Fibroblast of skin of left biceps (primary cell): ENCODE data around the gene TRAPPC2L.

Source experiments
- DNase-seq, 2 experiments: peaks; one replicate each; pipeline ENCODE4 v3.0.0-alpha.2; 2013; ENCODE audit warnings: low read depth in 2 of 2

The TRAPPC2L gene

DNA sequence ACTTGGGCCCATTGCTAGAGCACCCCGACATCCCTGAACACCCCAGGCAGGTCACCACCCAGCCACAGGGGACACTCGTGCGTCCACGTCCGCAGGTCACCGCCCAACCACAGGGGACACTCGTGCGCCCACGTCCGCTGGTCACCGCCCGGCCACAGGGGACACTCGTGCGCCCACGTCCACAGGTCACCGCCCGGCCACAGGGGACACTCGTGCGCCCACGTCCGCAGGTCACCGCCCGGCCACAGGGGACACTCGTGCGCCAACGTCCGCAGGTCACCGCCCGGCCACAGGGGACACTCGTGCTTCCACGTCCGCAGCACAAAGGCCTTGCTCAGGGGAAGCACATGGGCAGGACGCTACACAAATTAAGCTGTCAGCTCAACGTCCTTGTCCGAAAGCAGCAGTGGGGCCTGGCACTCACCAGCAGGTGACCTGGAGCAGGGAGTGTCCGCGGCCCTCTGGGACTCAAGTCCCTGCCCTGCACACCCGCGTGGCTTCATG, 17.8 kb upstream of the TRAPPC2L start:
- DNase-seq: no peak

DNA sequence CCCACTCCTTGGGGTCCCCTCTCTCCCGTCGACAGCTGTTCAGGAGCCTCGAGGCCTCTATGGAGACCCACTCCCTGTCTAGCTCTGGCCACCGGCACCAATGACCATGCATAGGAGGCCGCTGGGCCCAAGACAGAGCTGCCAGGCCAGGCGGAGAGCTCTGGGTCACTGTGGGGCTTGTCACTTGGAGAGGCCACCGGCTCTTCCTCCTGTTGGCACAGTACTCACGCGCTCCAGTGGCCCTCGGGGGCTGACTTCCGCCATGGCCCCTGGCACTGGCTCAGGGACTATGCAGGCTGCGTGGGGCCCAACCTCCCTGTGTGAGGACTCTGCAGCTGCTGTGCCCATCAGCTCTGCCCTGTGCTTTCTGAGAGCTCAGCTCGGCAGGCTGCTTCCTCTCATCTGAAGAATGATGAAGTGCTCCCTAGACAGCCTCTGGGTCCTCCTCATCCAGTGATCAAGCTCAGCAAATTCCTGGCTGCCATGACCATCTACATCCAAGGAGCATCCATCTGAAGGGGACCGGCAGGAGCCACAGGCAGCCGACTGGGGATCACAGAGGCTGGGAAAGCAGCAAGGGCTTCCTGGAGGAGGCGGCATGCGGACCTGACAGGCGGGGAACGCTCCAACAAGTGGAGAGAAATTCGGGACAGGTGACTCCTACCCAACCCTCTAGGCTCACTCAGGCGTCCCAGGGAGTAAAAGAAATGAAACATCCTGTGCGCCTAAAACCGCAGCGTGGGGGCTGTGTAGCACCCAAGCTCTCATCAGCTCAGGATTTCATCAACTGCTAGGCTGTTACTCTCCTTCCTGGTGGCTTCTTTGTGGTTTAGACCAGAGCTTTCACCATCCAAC, 17.0 kb upstream of the TRAPPC2L start:
- DNase-seq: no peak

- DNase-seq: no peak
Measured at GRCh38 chr16:88840600-88841215, 16.2 kb upstream of the TRAPPC2L start.

DNA sequence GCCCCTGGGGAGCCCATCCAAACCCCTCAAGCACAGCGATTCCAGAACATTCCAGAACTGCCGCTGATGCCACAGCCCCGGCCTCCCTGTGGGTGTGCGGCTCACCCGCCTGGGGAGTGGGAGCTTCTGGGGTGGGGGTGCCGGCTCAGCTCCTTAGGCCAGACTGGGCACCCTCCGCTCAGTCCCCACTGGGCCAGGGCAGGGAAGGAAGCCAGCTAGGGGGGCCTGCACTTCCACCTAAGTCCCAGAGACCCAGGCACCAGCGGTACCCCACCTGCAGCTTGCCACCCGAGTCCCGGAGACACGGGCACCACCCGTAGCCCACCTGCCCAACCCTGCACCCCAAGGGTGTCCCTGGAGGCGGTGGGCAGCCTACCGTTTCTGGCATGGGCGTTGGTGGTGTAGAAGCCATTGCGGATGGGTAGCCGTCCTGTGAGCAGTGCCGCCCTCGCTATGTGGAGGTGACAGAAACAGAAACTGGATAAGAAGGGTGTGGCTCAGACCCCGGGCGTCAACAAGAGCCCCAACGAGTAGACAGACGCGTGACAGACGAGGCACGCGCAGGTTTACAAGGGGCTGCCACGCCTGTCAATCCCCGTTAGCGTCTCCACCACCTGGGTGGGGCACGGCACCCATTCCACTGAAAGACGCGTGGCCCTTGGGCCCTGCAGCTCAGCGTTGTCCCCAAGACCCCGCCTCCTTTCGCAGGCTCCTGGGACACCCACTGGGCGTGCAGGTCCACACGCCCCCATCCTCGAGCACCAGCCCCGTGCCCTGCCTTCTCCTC, 15.2 kb upstream of the TRAPPC2L start:
- no peak for DNase-seq

DNA sequence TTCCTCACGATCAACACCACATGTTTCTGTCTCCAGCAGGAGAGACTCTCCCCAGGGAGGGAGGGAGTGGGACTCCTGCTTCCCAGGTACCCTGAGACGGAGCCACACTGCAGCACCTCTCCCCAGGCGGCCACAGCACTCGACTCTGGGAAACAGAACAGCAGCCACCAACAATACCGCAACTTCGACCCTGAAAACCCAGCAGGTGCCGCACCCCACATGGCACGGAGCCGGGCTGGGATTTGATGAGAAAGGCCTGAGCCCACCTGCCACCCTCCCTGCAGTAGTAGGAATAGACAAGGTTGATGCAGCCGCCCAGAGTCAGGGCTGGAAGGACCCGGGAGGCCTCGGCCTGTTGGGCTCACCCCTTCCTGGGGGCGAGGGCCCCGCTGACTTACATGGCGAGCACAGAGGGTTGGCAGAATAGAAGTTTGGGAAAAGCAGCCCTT, 14.6 kb upstream of the TRAPPC2L start:
- no peak for DNase-seq

GRCh38 chr16:88842806-88843205, 14.1 kb upstream of the TRAPPC2L start:
- DNase-seq: no peak

GRCh38 chr16:88843256-88843655, 13.7 kb upstream of the TRAPPC2L start:
- DNase-seq: no peak

DNA sequence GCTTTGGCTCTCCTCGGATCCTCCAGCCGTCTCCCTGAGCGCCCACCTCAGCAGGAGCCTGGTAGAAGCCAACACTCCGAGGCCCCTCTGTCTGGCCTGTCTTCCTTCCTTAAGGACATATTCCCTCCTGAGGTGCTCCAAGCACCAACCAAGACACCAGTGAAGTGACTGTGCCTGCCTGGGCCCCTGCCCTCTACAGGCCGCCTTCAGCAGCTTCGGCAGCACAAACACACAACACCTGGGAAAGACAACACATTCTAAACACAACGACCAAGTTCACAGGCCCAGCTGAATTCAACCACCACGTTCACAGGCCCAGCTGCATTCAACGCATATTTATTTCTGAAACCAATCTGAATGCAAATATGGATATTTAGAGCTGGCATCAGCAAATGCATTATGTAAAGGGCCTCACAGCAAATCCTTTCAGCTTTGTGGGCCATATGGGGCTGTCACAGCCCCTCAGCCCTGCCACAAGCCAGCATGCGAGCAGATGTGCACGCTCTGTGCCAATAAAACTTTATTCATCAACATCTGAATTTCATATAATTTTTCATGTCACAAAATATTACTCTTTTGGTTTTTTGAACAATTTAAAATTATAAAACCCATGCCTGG, 12.4 kb upstream of the TRAPPC2L start:
- no peak for DNase-seq

- DNase-seq: no peak
Measured at GRCh38 chr16:88846088-88846487, 10.8 kb upstream of the TRAPPC2L start.

GRCh38 chr16:88847654-88848053, 9.3 kb upstream of the TRAPPC2L start:
- no peak for DNase-seq

DNA sequence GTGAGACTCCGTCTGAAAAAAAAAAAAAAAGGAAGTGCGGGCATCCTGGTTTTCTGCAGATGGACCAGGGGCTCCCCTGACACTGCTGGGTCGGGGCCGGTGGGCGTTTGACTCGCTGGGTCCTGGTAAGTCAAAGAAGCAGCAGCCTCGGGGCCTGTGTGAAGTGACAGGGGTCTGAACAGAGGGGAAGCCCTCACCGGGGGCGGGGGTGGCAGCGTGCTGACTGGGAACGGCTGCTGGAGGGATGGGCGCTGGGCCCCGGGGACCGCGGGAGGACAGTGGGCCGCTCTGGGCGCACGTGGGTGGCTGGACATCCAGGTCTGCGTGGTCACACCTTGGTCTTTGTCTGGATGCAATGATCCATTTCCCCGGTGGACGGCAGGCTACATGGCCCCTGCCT, 8.4 kb upstream of the TRAPPC2L start:
- no peak for DNase-seq

- DNase-seq: no peak
Measured at GRCh38 chr16:88850531-88851199, 6.3 kb upstream of the TRAPPC2L start.

GRCh38 chr16:88851616-88852015, 5.3 kb upstream of the TRAPPC2L start:
- no peak for DNase-seq

- no peak for DNase-seq
Measured at GRCh38 chr16:88853325-88853941, 3.5 kb upstream of the TRAPPC2L start.

DNA sequence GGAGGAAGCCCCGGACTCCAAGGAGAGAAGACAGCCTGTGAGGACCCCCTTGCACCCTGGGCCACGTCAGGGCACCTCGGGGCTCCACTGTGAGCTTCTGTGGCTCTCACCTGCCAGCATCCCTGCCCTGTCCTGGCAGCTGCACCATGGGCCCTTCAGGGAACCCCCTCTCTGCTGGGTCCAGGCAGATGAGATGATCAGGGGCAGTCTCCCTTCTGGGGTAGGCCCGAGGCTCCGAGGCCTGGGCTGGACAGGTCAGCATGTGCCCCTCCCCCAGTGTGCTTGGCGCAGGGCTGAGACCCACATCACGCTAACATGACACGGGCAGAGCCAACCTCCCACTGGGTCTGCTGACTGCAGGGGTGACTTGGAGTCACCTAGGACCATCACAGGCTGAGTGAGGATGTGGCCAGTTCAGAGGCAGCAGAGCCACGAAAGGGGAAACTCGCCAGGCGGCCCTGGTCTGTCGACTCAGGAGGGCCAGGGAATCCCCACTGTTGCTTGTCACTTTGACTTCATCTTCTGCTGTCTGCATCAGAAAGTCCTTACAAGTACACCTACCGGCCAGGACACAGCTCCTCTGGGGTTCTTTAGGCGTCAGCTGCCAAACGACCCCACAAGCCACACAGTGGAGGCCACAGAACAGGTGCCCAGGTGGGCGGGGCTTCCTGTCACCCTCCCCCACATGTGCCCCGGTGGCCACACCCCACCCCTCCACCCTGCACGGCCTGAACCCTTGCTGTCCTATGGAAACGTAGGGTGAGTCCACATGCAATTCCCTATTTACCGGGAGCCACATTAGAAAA, 2.4 kb upstream of the TRAPPC2L start:
- DNase-seq: no peak

GRCh38 chr16:88855176-88855575, 1.8 kb upstream of the TRAPPC2L start:
- DNase-seq: no peak

- no peak for DNase-seq
Measured at GRCh38 chr16:88855736-88856121, 1.2 kb upstream of the TRAPPC2L start.

DNA sequence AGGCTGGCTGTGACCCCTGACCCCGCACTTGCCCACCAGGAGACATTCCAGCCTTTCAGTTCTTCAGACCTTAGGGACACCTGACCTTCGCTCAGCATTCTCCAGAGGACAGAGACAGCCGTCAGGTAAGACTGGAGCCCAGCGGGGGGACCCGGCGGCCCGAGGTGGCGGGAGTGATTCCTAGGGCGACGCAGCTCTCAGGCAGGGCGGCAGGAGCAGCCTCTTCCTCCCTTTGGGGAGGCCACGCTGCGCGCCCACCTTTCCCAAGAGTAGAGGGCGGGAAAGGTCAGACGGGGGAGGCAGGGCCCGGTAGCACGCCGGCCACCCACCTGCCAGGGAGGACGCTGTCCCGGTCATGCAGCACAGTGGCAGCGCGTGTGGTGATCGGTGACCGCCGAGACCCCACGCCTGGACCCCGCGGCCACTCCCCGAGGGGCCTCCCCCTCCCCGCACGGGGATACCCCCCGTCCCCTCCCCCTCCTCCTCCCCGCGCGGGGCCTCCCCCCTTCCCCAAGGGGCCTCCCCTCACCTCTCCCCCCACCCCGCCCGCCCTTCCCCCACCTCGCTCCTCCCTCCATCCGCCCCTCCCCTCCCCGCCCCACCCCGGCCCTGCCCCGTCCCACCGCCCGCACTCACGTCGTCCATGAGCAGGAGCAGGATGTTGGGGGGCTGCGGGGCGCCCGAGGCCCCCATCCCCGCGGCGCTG, 652 bp upstream of the TRAPPC2L start:
- DNase-seq: no peak

DNA sequence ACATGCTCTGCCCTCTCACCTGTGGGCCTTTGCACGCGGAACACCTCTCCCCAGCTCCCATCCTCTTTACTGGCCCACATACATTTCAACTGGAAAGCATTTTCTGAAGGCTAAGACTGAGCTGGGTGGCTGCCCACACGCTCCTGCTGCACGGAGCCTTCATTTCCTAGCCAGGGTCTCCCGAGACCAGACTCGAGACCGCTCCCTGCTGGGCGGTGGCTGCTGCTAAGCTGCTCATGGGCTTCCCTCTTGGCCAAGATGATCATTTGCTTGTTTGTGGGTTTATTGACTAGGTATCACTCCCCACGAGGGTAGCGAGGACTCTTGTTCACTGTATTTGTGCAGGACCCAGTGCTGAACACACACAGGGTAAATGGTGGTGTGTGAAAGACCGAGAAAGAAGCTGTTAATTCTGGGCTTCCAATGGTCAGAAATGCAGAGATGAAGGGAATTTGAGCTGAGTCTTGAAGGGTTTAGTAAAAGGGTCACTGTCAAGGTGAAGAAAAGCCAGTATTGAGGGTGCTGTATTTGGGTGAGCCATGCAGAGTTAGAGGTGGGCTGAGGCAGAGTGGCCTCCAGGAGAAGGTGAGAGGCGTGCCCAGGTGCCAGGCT, 907 bp downstream of the TRAPPC2L start:
- DNase-seq: peak; percentile 14 to 21
